MCF 10A (cell line): ENCODE measurements around the gene HS1BP3. TPM values are rescaled to one million over a fixed set of nuclear protein-coding genes. Genes with fewer than 3 reads are reported as not detected.

Experiments used
- BruUV-seq: library from RNA; stranded (reverse); fragments of 400-500 nt; replicated peaks from 2 replicates; lab custom pipeline; 2021; lab: Mats Ljungman, UMichigan
- CTCF ChIA-PET: fragments of 300-600 bp; sonication (Branson Sonifier 250); formaldehyde crosslinking; extraction: SDS; loops from one replicate; lab custom pipeline; 2021; ENCODE audit warnings: antibody characterized with exemption, inconsistent platforms; lab: Yijun Ruan, JAX
- POLR2A ChIA-PET: fragments of 300-600, 350-650 bp; sonication (Branson Sonifier 250); formaldehyde crosslinking; extraction: SDS; loops from one replicate; lab custom pipeline; 2020; ENCODE audit warnings: antibody characterized with exemption, inconsistent platforms; lab: Yijun Ruan, JAX
- DNase-seq: peaks from one replicate; pipeline ENCODE4 v3.0.0-alpha.2; 2018; ENCODE audit not compliant: unreplicated experiment
- H3K27ac Mint-ChIP-seq: one replicate; pipeline ENCODE4 v1.8.0; 2022; ENCODE audit warnings: mild to moderate bottlenecking, low read depth, mixed read lengths; ENCODE audit not compliant: unreplicated experiment
- H3K27me3 Mint-ChIP-seq: one replicate; pipeline ENCODE4 v1.8.0; 2022; ENCODE audit warnings: mixed read lengths; ENCODE audit not compliant: insufficient read depth, unreplicated experiment
- H3K36me3 Mint-ChIP-seq: one replicate; pipeline ENCODE4 v1.8.0; 2022; ENCODE audit warnings: mild to moderate bottlenecking, moderate library complexity, mixed read lengths; ENCODE audit not compliant: insufficient read depth, unreplicated experiment
- H3K4me1 Mint-ChIP-seq: one replicate; pipeline ENCODE4 v1.8.0; 2022; ENCODE audit warnings: mixed read lengths; ENCODE audit not compliant: insufficient read depth, unreplicated experiment
- H3K4me3 Mint-ChIP-seq: one replicate; pipeline ENCODE4 v1.8.0; 2022; ENCODE audit warnings: mild to moderate bottlenecking, moderate library complexity, mixed read lengths; ENCODE audit not compliant: unreplicated experiment
- H3K9me3 Mint-ChIP-seq: one replicate; pipeline ENCODE4 v1.8.0; 2022; ENCODE audit warnings: mixed read lengths; ENCODE audit not compliant: unreplicated experiment
- CTCF ChIP-seq: fragments of 200-600 bp; IDR thresholded peaks from one replicate; pipeline ENCODE4 v1.8.0; 2022; ENCODE audit warnings: antibody characterized with exemption, mild to moderate bottlenecking; ENCODE audit not compliant: unreplicated experiment
- intact Hi-C: fragments of 100-400 bp; cut with micrococcal nuclease; formaldehyde crosslinking; loops from 2 replicates; pipeline ENCODE4 v1.14.1; 2022
- total RNA-seq: library from RNA; stranded (reverse); gene quantifications from 2 replicates; pipeline ENCODE4 v1.2.3, GENCODE V29; 2022

HS1BP3 gene
- total RNA-seq, 1 experiment from 2014 or later = 10.0 TPM

DNA sequence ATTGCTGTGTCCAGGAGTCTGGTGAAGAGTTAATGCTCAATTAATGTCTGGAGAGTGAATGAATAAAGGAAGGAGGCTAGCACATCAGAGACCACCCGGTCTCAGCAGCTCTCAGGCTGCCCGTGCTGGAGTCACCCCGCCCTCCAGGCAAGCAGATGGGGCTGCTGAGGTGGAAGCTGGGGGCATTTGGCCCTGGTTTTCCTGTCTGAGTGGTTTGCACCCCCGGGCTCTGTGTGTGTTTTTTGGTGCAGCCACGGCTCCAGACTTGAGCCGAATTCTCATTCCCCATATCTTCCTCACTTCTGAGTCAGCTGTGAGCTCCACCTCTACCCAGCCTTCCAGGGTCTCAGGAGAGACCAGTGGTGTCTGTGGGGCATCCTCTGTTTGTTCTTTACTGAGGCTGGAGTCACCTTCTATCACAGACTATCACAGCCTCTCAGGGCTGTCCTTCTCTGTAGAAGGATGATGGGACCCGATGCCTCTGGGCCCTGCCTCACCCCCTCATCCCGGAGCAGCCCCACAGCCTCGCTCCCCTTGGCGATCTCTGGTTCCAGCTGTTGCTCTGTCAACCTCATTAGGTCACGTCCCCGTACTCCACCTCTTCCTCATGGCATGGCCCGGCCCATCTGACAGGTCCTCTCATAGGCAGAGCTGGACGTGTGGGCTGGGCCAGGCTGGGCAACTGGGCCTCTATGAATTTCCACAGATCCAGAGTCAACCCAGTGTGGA lies 60.8 kb downstream of the HS1BP3 start:
- intact Hi-C loops = no loop called here
- ChIA-PET POLR2A (interaction anchor here (0.6 to 0.8 kb wide), 3 partner anchors 11 to 1505 kb away, joined by 3 read pairs; no protein-coding TSS in a partner anchor), CTCF (interaction anchor here (1.0 to 1.3 kb wide), 2 partner anchors 20 to 22 kb away, joined by 3 to 4 read pairs; no protein-coding TSS in a partner anchor)
- Mint-ChIP-seq H3K27ac (no peak overlapping the region), H3K4me1 (peaks cover 24% of the 10 kb centered on the region), H3K4me3 (no peak overlapping the region), H3K36me3 (no peaks in the 10 kb centered on the region), H3K9me3 (no peaks in the 10 kb centered on the region), H3K27me3 (no peaks in the 10 kb centered on the region)
- no peak for DNase-seq
- no peak for TF ChIP-seq CTCF
- BruUV-seq = no TSS peak

DNA sequence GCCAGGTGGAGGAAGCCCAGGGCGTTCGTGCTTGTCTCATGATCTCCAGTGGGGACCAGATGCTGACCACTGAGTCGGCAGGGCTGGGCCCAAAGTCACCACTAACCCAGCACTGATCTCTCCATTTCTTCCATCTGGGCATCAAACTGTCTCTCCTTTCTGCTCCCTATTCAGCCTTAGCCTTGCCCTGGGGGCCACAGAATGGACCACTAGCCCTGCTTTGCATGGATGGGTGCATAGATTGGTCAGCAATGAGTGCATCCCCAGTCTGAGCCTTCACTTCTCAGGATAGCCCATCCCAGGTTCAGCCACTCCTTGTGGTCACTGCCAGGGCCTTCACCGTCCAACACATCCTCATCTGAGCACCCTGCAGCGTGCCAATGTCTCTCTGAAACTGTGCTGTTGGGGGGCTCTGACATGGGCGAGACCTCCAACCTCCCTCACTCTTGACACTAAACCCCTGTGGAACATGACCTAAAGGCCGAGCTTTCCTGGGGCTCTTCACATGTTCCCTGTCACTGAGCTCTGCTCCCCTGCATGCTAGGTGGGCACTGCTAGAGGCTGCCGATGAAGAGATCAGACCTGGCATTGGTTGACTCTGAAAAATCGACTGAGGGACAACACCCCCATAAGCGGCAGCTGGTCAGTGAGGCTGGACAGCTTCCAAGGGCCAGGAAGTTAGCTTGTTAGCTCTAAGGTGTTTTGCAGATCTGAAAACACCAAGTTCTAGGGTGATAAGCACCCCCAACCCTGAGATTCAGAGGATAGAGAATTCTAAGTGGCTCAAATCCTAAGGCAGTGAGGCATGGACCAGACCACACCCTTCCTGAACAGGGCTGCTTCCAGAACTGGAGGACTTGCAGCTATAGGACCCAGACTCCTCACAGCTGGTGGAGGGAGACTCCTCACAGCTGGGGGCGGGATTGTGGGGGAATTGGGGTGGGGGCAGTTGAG lies 61.7 kb downstream of the HS1BP3 start:
- Mint-ChIP-seq H3K27ac (no peak overlapping the region), H3K27me3 (no peaks in the 10 kb centered on the region), H3K4me1 (peaks cover 33% of the 10 kb centered on the region), H3K9me3 (no peaks in the 10 kb centered on the region), H3K36me3 (no peaks in the 10 kb centered on the region), H3K4me3 (no peak overlapping the region)
- CTCF ChIA-PET = interaction anchor here (0.9 to 1.3 kb wide), 4 partner anchors 10 to 21 kb away, joined by 3 to 6 read pairs (median 4); no protein-coding TSS in a partner anchor
- intact Hi-C loops = no loop called here
- POLR2A ChIA-PET = interaction anchor here (0.6 to 0.7 kb wide), 2 partner anchors 19 to 1504 kb away, joined by 3 read pairs; no protein-coding TSS in a partner anchor
- no TSS peak for BruUV-seq
- no peak for TF ChIP-seq CTCF
- DNase-seq = no peak

GRCh38 chr2:20585710-20586594 lies 64.9 kb downstream of the HS1BP3 start:
- no TSS peak for BruUV-seq
- peaks cover 22% of the 10 kb centered on the region for H3K4me1 Mint-ChIP-seq
- intact Hi-C loops = no loop called here

More at GRCh38 chr2:20585710-20586594, 64.9 kb downstream of the HS1BP3 start:
- Mint-ChIP-seq H3K9me3 (no peaks in the 10 kb centered on the region), H3K36me3 (no peaks in the 10 kb centered on the region), H3K4me3 (no peak overlapping the region), H3K27ac (no peak overlapping the region), H3K27me3 (no peaks in the 10 kb centered on the region)
- no peak for TF ChIP-seq CTCF
- ChIA-PET CTCF (interaction anchor here (0.5 to 1.3 kb wide), 5 partner anchors 13 to 128 kb away, joined by 3 to 7 read pairs (median 4); no protein-coding TSS in a partner anchor), POLR2A (interaction anchor here (0.8 kb wide), 1 partner anchor 84 kb away, joined by 3 read pairs; no protein-coding TSS in a partner anchor)
- no peak for DNase-seq
